ENCODE measurements around the gene CCDC182.

CCDC182 gene

DNA sequence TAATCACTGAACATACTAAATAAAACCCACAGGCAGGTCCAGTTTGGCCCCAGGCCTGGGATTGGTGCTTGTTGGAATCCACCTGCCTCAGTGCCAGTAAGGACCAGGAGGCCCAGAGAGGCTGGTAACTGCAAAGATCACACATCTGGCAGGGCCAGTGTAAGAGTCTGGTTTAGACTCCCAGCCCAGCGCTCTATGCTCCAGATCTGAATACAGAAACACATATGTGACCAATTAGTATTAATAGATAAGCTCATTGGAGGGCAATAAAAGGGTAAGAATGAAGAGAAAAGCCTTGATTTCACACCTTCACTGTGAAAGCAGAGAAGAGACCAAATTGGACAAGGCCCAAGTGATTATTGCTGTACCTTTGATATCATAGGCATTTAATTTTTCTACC is 13.6 kb upstream of the CCDC182 start:
- no peak for TF ChIP-seq TAF1 (IDR thresholded peaks at IDR 0.05; ENCODE audit: borderline replicate concordance, insufficient read depth, low read length)
- TF ChIP-seq POLR2AphosphoS5 (IDR thresholded peaks at IDR 0.05; ENCODE audit: low read depth, low read length), result no peak
- no peak for TF ChIP-seq FOXP2 (optimal IDR thresholded peaks at IDR 0.05; ENCODE audit: borderline replicate concordance, extremely low read depth, extremely low read length, insufficient read depth)
- no peak for TF ChIP-seq SIN3A (IDR thresholded peaks at IDR 0.05; ENCODE audit: borderline replicate concordance, insufficient read depth, low read length)
- TF ChIP-seq, protein P1, sequence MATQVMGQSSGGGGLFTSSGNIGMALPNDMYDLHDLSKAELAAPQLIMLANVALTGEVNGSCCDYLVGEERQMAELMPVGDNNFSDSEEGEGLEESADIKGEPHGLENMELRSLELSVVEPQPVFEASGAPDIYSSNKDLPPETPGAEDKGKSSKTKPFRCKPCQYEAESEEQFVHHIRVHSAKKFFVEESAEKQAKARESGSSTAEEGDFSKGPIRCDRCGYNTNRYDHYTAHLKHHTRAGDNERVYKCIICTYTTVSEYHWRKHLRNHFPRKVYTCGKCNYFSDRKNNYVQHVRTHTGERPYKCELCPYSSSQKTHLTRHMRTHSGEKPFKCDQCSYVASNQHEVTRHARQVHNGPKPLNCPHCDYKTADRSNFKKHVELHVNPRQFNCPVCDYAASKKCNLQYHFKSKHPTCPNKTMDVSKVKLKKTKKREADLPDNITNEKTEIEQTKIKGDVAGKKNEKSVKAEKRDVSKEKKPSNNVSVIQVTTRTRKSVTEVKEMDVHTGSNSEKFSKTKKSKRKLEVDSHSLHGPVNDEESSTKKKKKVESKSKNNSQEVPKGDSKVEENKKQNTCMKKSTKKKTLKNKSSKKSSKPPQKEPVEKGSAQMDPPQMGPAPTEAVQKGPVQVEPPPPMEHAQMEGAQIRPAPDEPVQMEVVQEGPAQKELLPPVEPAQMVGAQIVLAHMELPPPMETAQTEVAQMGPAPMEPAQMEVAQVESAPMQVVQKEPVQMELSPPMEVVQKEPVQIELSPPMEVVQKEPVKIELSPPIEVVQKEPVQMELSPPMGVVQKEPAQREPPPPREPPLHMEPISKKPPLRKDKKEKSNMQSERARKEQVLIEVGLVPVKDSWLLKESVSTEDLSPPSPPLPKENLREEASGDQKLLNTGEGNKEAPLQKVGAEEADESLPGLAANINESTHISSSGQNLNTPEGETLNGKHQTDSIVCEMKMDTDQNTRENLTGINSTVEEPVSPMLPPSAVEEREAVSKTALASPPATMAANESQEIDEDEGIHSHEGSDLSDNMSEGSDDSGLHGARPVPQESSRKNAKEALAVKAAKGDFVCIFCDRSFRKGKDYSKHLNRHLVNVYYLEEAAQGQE (IDR thresholded peaks at IDR 0.05; ENCODE audit: insufficient read depth in 1 of 2, low read depth in 2 of 2, low read length in 2 of 2), result no peak

DNA sequence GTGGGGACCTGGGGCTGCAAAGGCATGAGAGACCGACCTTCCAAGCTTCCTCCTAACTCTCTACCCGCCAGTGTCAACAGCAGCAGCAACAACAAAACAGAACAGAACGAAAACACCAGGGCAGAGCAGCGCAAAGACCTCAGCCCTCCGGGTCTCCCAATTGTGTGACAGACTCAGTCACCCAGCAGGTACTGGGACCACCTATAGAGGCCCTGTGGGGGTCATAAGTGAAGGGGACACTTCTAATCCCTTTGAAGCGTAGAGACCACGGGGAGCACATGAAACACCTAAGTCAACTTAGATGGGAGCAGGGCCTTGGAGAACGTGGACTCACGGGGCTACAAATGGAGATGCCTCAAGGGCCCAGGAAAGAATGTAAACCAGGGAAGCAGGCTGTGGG is 12.6 kb upstream of the CCDC182 start:
- TF ChIP-seq, protein P1 (IDR thresholded peaks at IDR 0.05; ENCODE audit: insufficient read depth in 1 of 2, low read depth in 2 of 2, low read length in 2 of 2), result no peak
- no peak for TF ChIP-seq FOXP2 (optimal IDR thresholded peaks at IDR 0.05; ENCODE audit: borderline replicate concordance, extremely low read depth, extremely low read length, insufficient read depth)
- no peak for TF ChIP-seq SIN3A (IDR thresholded peaks at IDR 0.05; ENCODE audit: borderline replicate concordance, insufficient read depth, low read length)

DNA sequence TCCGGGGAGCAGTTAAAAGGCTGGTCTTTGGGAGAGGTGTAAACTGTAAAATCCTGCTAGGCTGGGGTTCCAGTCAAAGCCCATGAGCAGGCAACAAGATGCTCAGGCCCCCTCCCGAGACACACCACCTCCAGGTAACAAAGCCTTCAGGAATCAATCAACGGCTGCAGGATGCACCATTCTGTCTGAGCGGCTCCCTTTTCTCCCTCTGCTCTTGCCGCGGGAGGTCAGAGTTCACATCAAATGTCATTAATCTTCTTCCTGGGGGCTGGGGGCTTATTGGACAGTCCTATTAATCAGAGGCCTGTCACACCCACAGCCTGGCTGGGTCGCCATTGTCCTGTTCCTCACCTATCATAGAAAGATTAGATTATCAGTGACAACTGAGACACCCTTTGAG is 11.9 kb upstream of the CCDC182 start:
- TF ChIP-seq FOXP2 (optimal IDR thresholded peaks at IDR 0.05; ENCODE audit: borderline replicate concordance, extremely low read depth, extremely low read length, insufficient read depth), result no peak
- TF ChIP-seq TAF1 (IDR thresholded peaks at IDR 0.05; ENCODE audit: borderline replicate concordance, insufficient read depth, low read length), result no peak
- TF ChIP-seq, protein P1 (IDR thresholded peaks at IDR 0.05; ENCODE audit: insufficient read depth in 1 of 2, low read depth in 2 of 2, low read length in 2 of 2), result no peak
- no peak for TF ChIP-seq POLR2AphosphoS5 (IDR thresholded peaks at IDR 0.05; ENCODE audit: low read depth, low read length)
- TF ChIP-seq SIN3A (IDR thresholded peaks at IDR 0.05; ENCODE audit: borderline replicate concordance, insufficient read depth, low read length), result no peak

GRCh38 chr17:57755480-57756070 is 10.5 kb upstream of the CCDC182 start:
- no peak for TF ChIP-seq POLR2AphosphoS5 (IDR thresholded peaks at IDR 0.05; ENCODE audit: low read depth, low read length)
- TF ChIP-seq, protein P1 (IDR thresholded peaks at IDR 0.05; ENCODE audit: insufficient read depth in 1 of 2, low read depth in 2 of 2, low read length in 2 of 2), result peak; percentile 69 to 89

Measured in PFSK-1 (cell line).